Activated naive CD8-positive, alpha-beta T cell treated with anti-CD3 and anti-CD28 coated beads, Interleukin-2, amount 50 U/mL, for 16 hours (primary cell): ENCODE data around the gene TRAIP.

ENCODE experiments used
- DNase-seq: peaks from one replicate; pipeline ENCODE4 v3.0.0-alpha.2; 2020; ENCODE audit warnings: low read depth, low spot score

Gene TRAIP

GRCh38 chr3:49876567-49876966 lies 20.2 kb upstream of the TRAIP start:
- no peak for DNase-seq

- DNase-seq = no peak
Measured at GRCh38 chr3:49873623-49874022, 17.3 kb upstream of the TRAIP start.

GRCh38 chr3:49872801-49873281 lies 16.5 kb upstream of the TRAIP start:
- DNase-seq = no peak

DNA sequence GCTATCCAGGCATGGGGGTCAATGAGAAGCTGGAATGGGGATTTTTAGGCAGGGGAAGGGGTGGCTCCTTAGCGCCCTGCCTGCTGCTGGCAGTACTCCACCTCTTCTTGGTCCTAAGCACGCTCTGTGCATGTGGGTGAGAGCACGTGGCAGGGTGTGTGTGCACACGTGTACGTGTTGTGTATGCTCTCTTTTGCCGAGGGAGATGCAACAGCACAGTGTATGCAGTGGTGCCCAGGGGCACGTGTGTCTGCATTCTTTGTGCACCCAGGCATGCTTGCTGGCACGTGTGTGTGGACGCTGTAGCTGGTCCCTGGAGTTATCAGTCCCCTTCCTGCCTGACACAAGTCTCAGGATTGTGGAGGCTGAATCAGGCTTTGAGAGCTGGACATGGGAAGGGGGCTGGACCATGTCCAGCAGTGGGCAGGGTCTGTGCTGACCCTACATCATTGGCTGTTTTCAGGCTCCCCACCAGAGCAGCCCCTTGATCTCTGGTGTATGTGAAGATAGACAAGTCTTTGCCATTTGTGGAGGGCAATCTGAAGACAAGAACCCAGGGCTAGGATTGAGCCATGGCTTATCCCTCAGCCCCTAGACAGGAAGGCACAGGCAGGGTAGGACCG lies 15.3 kb upstream of the TRAIP start:
- DNase-seq = no peak

GRCh38 chr3:49869525-49870126 lies 13.3 kb upstream of the TRAIP start, which contains the start of gene CAMKV:
TSS of gene CAMKV (minus strand) at chr3:49869906. CDS start at chr3:49862388, 7,518 bp downstream.
- no peak for DNase-seq

- DNase-seq = no peak
Measured at GRCh38 chr3:49868862-49869466, 12.6 kb upstream of the TRAIP start.

DNA sequence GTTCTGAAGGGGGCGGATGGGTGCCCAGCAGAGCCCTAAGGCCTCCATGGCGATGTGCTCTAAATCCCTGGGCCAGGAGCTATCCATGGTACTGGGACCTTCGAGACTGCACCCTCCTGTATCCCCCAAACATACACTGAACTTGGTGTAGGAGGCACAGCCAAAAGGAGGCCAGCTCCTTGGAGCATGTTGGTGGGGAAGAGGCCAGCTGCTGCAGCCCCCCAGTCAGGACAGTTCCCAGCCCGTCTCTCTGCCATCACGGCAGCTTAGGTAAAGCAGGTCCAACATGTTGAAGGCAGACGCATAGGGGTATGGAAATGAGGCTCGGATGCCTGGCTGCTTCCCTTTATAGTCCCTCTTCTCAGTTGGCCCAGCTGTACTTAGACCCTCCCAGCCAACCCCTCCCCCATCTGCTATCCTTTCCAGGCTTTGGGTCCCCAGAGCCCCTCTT lies 11.5 kb upstream of the TRAIP start:
- no peak for DNase-seq

DNA sequence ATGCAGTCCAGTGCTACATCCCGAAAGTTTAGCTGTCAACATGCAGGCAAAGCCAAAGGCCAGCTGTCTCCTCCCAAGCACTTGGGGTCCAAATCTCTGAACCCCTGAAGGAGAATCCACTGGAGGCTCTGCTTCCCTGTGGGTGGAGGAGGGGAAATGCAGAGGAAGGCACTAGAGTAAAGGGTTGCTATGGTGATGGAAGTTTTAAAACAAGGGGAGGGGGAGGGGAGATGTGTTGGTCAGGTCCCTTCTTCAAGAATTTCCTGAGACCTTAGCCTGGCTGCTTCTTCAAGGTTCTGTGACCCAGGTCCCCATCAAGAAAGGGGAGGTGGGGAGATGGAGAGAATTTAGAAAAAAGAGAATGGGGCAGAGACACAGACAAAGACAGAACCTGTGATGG lies 11.0 kb upstream of the TRAIP start:
- DNase-seq = no peak

DNA sequence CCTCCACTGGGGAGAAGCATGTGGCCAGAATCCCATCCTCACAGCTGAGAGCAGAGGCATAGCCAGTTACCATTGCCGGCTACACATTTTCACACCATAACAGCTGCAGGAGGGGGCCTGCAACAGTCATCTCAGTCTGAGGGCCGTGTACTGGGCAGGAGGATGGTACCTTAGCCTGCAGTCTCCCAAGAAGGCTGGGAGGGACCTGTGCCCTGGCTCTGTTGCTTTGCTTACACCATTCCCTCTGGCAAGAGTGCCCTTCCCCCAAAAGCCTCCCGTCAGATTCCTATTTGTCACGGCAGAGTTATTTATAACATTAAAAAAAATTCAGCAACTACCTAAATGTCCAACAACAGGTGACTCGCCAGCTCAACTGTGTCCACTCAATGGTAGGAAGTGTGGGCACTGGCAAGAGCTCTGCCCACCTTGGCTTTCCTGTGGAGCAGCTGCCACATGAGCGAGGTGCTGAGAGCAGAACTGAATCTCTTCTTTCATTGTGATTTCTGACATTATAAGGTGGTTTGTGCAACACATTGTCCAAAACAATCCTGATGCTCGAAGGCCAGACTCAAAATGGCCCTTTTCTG lies 8.9 kb upstream of the TRAIP start:
- no peak for DNase-seq

DNA sequence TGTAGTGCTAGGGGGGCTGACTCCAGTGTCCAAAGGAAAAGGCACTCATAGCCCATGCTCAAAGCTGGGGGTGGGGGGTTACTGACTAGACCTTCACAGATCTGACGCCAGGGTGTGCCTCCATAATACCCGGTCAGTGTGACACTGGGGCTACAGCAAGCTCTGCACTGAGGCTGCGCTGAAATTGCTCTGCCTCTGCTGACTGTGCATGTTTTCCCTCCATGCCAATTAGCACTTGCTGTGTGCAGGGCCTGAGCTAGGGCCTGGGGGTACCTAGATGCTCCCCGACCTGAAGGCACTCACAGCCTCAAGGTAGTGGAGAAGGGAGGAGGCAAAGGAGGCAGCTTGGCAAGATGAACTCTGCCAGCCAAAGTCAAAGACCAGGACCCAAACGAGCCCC lies 8.1 kb upstream of the TRAIP start:
- DNase-seq = no peak

DNA sequence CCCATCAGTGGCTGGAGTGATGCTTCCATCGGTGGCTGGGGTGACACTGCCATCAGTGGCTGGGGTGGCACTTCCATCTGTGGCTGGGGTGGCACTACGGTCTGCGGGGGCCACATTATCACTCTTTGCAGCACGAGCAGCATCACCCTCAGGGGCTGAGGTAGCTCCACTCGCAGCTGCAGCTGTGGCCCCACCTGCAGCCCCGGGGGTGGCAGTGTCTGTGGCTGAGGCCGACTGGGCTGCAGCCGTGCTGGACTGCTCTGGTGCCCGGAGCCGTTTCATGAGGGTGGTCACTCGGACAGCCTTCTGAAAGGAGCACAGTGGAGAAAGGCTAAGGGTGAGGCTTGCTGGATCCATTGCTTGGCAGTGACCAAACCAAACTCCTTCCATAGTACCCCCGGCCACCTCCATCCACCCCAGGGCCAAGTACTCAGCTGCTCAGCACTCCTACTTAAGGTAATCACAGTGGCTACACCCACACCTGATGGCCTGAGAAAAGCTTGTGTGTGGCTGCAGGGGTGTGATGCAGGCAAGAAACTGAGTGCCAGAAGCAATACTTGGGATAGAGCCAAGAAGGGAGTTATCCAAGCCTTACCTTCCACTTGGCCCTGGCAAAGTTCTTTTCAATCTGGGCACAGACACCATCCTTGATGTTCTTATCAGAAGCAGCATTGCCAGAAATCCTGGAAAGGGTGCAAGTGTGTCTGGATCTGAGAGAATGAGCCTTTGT lies 3.4 kb upstream of the TRAIP start:
- DNase-seq = no peak

DNA sequence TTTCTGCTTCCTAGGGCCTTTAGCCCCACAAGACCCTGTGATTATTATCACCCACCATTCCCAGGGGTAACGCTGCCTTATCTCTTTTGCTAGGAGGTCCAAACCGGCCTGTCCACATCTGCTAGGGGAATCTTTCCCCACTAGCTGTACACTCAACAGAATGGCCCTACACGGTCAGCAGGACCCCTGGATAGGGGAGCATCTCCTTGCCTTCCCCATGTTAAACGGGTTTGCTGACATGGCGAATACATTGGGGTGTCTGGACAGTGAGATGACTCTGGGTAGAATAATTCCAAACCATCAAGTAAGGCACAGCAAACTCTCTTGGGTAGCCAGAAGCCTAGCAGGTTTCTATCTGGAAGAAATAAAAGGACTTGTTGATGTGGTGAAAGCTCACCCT lies 702 bp downstream of the TRAIP start:
- no peak for DNase-seq

GRCh38 chr3:49845694-49846093 lies 10.7 kb downstream of the TRAIP start:
- DNase-seq = no peak

- DNase-seq = no peak
Measured at GRCh38 chr3:49844464-49845183, 11.7 kb downstream of the TRAIP start.

GRCh38 chr3:49842843-49843517 lies 13.4 kb downstream of the TRAIP start:
- DNase-seq = no peak

DNA sequence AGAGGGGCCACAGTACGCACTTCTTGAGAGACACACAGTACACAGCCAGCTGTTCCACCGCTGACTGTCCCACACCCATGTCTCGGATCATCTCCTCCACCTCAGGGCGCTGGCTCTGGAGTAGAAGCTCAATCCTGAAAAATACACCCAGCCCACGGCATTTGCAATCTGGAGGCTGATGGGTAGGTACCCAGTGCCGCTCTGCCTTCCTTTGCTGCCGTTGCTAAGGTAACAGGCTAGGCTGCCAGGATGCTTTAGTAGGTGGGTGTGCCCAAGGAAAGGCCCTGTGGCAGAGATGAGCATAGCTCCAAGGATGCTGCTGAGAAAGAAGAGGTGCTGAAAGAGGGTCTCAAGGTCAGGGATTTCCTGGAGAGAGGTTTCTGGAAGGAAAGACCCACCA lies 14.6 kb downstream of the TRAIP start:
- DNase-seq = no peak

DNA sequence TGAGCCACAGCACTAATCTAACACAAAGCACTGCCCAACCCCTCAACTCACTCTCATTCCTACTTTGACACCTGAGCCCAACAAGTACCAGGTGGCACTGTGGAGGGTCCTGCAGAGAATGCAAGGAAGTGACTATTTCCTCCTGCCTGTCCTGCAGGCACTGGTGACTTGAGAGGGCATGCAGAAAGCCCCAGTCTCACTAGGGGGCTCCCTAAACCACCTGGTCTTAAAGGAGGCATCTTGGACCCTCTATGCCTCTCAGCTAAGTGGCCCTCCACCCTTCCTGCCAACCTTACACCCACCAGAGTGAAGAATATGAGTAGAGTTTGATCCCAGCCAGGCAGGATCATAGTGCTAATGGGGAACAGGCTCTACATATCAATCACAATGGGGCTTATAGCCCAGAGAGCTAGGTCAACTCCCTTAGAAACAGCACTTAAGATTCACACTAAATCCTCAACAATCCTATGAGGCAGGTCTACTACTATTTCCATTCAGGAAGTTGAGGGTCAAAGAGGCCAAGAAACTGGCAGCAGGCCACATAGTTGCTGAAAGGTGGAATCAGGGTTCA lies 15.2 kb downstream of the TRAIP start:
- DNase-seq = no peak

DNA sequence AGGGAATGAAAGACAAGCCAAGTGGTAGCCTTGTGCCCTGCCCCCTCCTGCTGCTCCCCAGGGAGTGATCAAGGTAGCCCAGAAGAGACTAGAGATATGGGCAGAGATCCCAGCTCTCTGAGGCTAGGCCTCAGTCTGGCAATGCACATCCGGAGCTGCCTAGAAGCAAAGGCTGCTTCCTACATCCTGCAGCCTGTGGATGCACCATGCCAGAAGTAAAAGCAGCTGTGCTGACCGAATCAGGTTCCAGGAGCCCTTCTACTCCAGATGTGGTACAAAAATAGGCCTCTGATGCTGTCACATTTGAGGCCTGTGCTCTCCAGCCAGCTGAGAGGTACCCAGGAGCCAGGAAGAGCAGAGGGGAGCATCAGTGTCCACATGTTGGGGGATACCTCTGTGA lies 16.0 kb downstream of the TRAIP start:
- DNase-seq = no peak

DNA sequence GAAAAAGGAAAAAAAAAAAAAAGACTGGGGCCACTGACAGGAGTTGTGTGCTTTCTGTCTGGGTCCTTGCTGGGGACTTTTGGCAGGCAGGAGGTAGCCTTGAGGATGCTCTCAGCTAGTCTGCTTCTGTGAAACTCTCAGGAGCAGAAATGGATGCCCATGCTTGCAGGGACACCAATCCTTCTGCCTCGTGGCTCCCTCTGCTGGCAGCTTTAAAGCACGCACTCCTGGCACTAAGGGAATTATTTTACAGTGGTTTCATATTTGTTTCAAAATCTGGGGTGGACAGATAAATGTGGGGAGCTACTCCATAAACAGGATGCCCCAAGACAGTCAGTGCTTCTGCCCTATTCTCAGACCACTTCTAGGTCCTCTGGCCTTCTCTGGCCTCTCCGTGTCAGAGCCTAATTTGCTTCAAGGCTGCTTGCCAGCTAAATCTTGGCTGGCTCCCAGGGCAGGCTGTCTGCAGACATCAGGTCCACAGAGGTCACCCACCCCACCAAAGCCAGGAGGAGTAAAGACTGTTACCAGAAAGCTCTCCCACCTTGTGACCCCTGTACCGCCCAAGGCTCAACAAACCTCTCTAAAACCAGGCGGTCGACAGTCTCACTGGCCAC lies 17.1 kb downstream of the TRAIP start:
- peak; percentile 52 for DNase-seq

GRCh38 chr3:49831341-49831740 lies 25.0 kb downstream of the TRAIP start:
- no peak for DNase-seq
